OCI-LY3 (cell line): ENCODE results near the gene AUNIP.

Source experiments
- H2AFZ ChIP-seq: fragments of 200-600, 300-600 bp; shearing (Covaris generic); 2 replicates; pipeline ENCODE4 v1.6.0; 2014; ENCODE audit warnings: antibody characterized with exemption, low read depth, low read length
- H3K27ac ChIP-seq: fragments of 200-600, 300-600 bp; sonication (generic); 2 replicates; pipeline ENCODE4 v1.5.1; 2014; ENCODE audit warnings: mild to moderate bottlenecking, low read length, moderate library complexity, mixed read lengths
- H3K27me3 ChIP-seq: fragments of 200-600, 300-600 bp; sonication (generic); 2 replicates; pipeline ENCODE4 v1.6.1; 2014; ENCODE audit warnings: low read depth, low read length, mixed read lengths
- H3K36me3 ChIP-seq: fragments of 200-600, 300-600 bp; sonication (generic); replicated peaks from 2 replicates; pipeline ENCODE3; 2014; ENCODE audit warnings: low read depth, low read length, mixed read lengths
- H3K4me1 ChIP-seq: fragments of 300-600, 200-600 bp; sonication (generic); 2 replicates; pipeline ENCODE4 v1.6.1; 2014; ENCODE audit warnings: low read length, mixed read lengths
- H3K4me2 ChIP-seq: fragments of 200-600, 300-600 bp; sonication (generic); 2 replicates; pipeline ENCODE4 v1.6.1; 2014; ENCODE audit warnings: low read length, mixed read lengths
- H3K4me3 ChIP-seq: fragments of 300-600, 200-600 bp; sonication (generic); 2 replicates; pipeline ENCODE4 v1.5.1; 2014; ENCODE audit warnings: antibody characterized with exemption, mild to moderate bottlenecking, low read length, moderate library complexity
- H3K79me2 ChIP-seq: fragments of 300-600, 200-600 bp; shearing (Covaris generic); 2 replicates; pipeline ENCODE4 v1.6.1; 2014; ENCODE audit warnings: mild to moderate bottlenecking, low read length, mixed read lengths
- H3K9ac ChIP-seq: fragments of 300-600, 200-600 bp; shearing (Covaris generic); 2 replicates; pipeline ENCODE4 v1.6.0; 2014; ENCODE audit warnings: mild to moderate bottlenecking, low read length, moderate library complexity
- H3K9me3 ChIP-seq: fragments of 200-600, 300-600 bp; shearing (Covaris generic); 2 replicates; pipeline ENCODE4 v1.6.1; 2014; ENCODE audit warnings: low read length, mixed read lengths; ENCODE audit not compliant: insufficient read depth
- H4K20me1 ChIP-seq: fragments of 200-600, 300-600 bp; sonication (generic); 2 replicates; pipeline ENCODE4 v1.6.1; 2016; ENCODE audit warnings: low read length, mixed read lengths; ENCODE audit not compliant: insufficient read depth
- CTCF ChIP-seq: fragments of 200-600, 300-600 bp; sonication (generic); IDR thresholded peaks from 2 replicates; pipeline ENCODE4 v1.5.1; 2014; ENCODE audit warnings: antibody characterized with exemption, low read length, low read depth
- EZH2phosphoT487 ChIP-seq: fragments of 200-600 bp; shearing (Covaris generic); IDR thresholded peaks from 2 replicates; pipeline ENCODE4 v1.6.1; 2018; ENCODE audit warnings: antibody characterized with exemption, mixed run types, low read depth

AUNIP gene

GRCh38 chr1:25795211-25795610 is 64.0 kb downstream of the AUNIP start:
- H3K4me1 ChIP-seq = no peaks in the 10 kb centered on the region
- H4K20me1 ChIP-seq = no peaks in the 10 kb centered on the region
- TF ChIP-seq CTCF (no peak), EZH2phosphoT487 (no peak)
- no peaks in the 10 kb centered on the region for H3K79me2 ChIP-seq
- H3K9me3 ChIP-seq = no peaks in the 10 kb centered on the region
- H3K4me2 ChIP-seq = no peak overlapping the region
- no peak overlapping the region for H3K9ac ChIP-seq
- H2AFZ ChIP-seq = no peak overlapping the region
- no peaks in the 10 kb centered on the region for H3K36me3 ChIP-seq
- no peaks in the 10 kb centered on the region for H3K27me3 ChIP-seq
- H3K27ac ChIP-seq = no peak overlapping the region
- no peak overlapping the region for H3K4me3 ChIP-seq

DNA sequence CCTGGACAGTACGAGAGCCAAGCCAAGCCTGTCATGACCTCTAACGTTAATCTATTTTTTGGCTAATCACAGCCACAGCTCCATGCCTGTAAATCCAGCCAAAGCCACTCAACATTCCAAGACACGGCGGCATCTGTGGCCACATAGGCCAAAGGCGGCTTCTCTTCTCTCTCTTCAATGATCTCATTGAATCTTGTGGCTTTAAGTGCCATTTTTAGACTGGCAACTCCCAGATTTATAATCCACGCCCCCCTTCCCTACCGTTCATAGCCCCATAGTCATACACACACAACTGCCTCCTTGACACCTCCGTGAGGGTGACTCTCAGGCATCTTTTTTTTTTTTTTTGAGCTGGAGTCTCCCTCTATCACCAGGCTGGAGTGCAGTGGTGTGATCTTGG is 64.9 kb downstream of the AUNIP start:
- H3K9ac ChIP-seq = no peak overlapping the region
- H3K4me3 ChIP-seq = no peak overlapping the region
- no peak overlapping the region for H2AFZ ChIP-seq
- H3K36me3 ChIP-seq = no peaks in the 10 kb centered on the region
- H3K4me1 ChIP-seq = no peaks in the 10 kb centered on the region
- no peaks in the 10 kb centered on the region for H4K20me1 ChIP-seq
- TF ChIP-seq EZH2phosphoT487 (no peak), CTCF (no peak)
- no peak overlapping the region for H3K27ac ChIP-seq
- H3K27me3 ChIP-seq = no peaks in the 10 kb centered on the region
- H3K79me2 ChIP-seq = no peaks in the 10 kb centered on the region
- H3K4me2 ChIP-seq = no peak overlapping the region
- no peaks in the 10 kb centered on the region for H3K9me3 ChIP-seq

DNA sequence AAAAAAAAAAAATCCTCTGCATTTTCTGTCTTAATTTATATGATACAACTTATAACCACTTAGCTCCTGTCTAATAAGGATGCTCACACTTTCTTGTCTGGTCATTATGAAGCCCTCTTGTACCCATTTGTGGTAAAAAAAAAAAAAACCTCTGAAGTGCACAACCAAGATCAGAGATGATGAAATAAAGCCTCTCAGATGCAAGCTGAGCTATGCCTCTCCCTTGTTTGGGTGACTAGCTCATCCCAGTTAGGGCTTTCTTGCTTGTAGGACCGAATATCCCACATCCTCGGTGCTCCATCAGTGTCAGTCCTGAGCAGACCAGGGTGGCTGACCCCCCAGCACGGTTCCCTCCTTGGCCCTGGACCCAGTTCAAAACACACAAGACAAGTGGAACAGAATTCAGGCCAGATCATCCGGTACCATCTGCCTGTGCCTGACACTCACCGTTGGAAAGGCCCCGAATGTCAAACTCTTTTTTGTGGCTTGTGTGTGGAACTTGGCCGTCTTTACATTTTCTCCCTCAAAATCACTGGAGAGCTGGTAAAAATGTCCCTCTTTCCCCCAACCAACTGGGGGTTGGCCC is 65.6 kb downstream of the AUNIP start:
- Histone ChIP-seq H3K4me2 (no peak overlapping the region), H3K9ac (no peak overlapping the region), H4K20me1 (no peaks in the 10 kb centered on the region), H3K27me3 (no peaks in the 10 kb centered on the region), H3K4me1 (no peaks in the 10 kb centered on the region), H3K36me3 (no peaks in the 10 kb centered on the region), H3K9me3 (no peaks in the 10 kb centered on the region), H3K79me2 (no peaks in the 10 kb centered on the region), H3K4me3 (no peak overlapping the region), H2AFZ (no peak overlapping the region), H3K27ac (no peak overlapping the region)
- TF ChIP-seq CTCF = no peak
- TF ChIP-seq EZH2phosphoT487 = no peak

- no peak overlapping the region for H3K4me2 ChIP-seq
- no peak overlapping the region for H3K27ac ChIP-seq
- no peak overlapping the region for H3K9ac ChIP-seq
- no peaks in the 10 kb centered on the region for H3K79me2 ChIP-seq
- no peaks in the 10 kb centered on the region for H3K9me3 ChIP-seq
- no peak overlapping the region for H3K4me3 ChIP-seq
- H2AFZ ChIP-seq = no peak overlapping the region
- H4K20me1 ChIP-seq = no peaks in the 10 kb centered on the region
- no peak for TF ChIP-seq CTCF
- no peak for TF ChIP-seq EZH2phosphoT487
- no peaks in the 10 kb centered on the region for H3K36me3 ChIP-seq
- no peaks in the 10 kb centered on the region for H3K27me3 ChIP-seq
- H3K4me1 ChIP-seq = no peaks in the 10 kb centered on the region
These were observed 67.1 kb downstream of the AUNIP start for GRCh38 chr1:25792115-25792514.
